PC-9 (cell line): ENCODE data around the gene RASL10B. TPM values are rescaled to one million over a fixed set of nuclear protein-coding genes. Genes with fewer than 3 reads are reported as not detected.
A peak's percentile ranks its signal among the peaks of the same experiment; 100 is the strongest.

Source experiments
- BruUV-seq: library from RNA; stranded (reverse); fragments of 400-500 nt; replicated peaks from 2 replicates; lab custom pipeline; 2021; lab: Mats Ljungman, UMichigan
- CTCF ChIA-PET: fragments of 300-600 bp; sonication (Branson Sonifier 250); formaldehyde crosslinking; loops from one replicate; lab custom pipeline; 2022; ENCODE audit warnings: antibody characterized with exemption; lab: Charles Lee
- POLR2A ChIA-PET: fragments of 300-600 bp; sonication (Branson Sonifier 250); formaldehyde crosslinking; loops from one replicate; lab custom pipeline; 2022; ENCODE audit warnings: antibody characterized with exemption; ENCODE audit not compliant: unreplicated experiment; lab: Charles Lee
- DNase-seq, 2 experiments: peaks; one replicate each; pipeline versions ENCODE4 v3.0.0 to v3.0.0-alpha.2; 2015 to 2022; ENCODE audit warnings: mixed read lengths in 1 of 2
- H2AFZ ChIP-seq: fragments of 200-600 bp; sonication (generic); 2 replicates; pipeline ENCODE4 v1.8.1; 2017; ENCODE audit warnings: antibody characterized with exemption
- H3F3A ChIP-seq: fragments of 200-600 bp; sonication (generic); 2 replicates; pipeline ENCODE4 v1.8.1; 2017; ENCODE audit warnings: antibody characterized with exemption, mild to moderate bottlenecking, low read depth; ENCODE audit not compliant: insufficient read depth
- H3K27ac ChIP-seq: fragments of 200-600 bp; sonication (generic); 2 replicates; pipeline ENCODE4 v1.6.1; 2016; ENCODE audit warnings: mixed run types
- H3K27me3 ChIP-seq: fragments of 200-600 bp; sonication (generic); 2 replicates; pipeline ENCODE4 v1.6.1; 2016; ENCODE audit warnings: low read depth, mixed run types; ENCODE audit not compliant: insufficient read depth
- H3K36me3 ChIP-seq: fragments of 200-600 bp; sonication (generic); 2 replicates; pipeline ENCODE4 v1.6.1; 2016; ENCODE audit warnings: low read depth, mixed run types
- H3K4me1 ChIP-seq: fragments of 200-600 bp; sonication (generic); replicated peaks from 2 replicates; pipeline ENCODE4 v1.6.1; 2016; ENCODE audit warnings: mixed run types; ENCODE audit not compliant: insufficient read depth
- H3K4me2 ChIP-seq: fragments of 200-600 bp; sonication (generic); 2 replicates; pipeline ENCODE4 v1.6.1; 2017; ENCODE audit warnings: mixed run types
- H3K4me3 ChIP-seq: fragments of 200-600 bp; sonication (generic); 2 replicates; pipeline ENCODE4 v1.6.1; 2016; ENCODE audit warnings: mixed run types
- H3K79me2 ChIP-seq: fragments of 200-600 bp; sonication (generic); 2 replicates; pipeline ENCODE4 v1.6.1; 2017; ENCODE audit warnings: low read depth, mixed run types
- H3K9me2 ChIP-seq: fragments of 200-600 bp; sonication (generic); 2 replicates; pipeline ENCODE4 v1.8.1; 2017; ENCODE audit warnings: mild to moderate bottlenecking; ENCODE audit not compliant: insufficient read depth
- H3K9me3 ChIP-seq: fragments of 200-600 bp; sonication (generic); 2 replicates; pipeline ENCODE4 v1.8.1; 2016; ENCODE audit warnings: low read depth; ENCODE audit not compliant: insufficient read depth
- H4K20me1 ChIP-seq: fragments of 200-600 bp; sonication (generic); 2 replicates; pipeline ENCODE4 v1.8.1; 2017; ENCODE audit not compliant: insufficient read depth
- CTCF ChIP-seq: fragments of 200-600 bp; sonication (generic); conservative IDR thresholded peaks from 2 replicates; pipeline ENCODE4 v1.6.1; 2017; ENCODE audit warnings: mixed run types, antibody characterized with exemption, mild to moderate bottlenecking, moderate library complexity
- EZH2 ChIP-seq: fragments of 200-600 bp; sonication (generic); IDR thresholded peaks from 2 replicates; pipeline ENCODE4 v1.8.0; 2017; ENCODE audit warnings: antibody characterized with exemption, low read depth
- intact Hi-C: fragments of 100-400 bp; cut with micrococcal nuclease; formaldehyde crosslinking; loops from one replicate; pipeline ENCODE4 v1.10.0; 2022; ENCODE audit not compliant: unreplicated experiment
- total RNA-seq: library from RNA; stranded (reverse); gene quantifications from 2 replicates; pipeline ENCODE4 v1.2.3, GENCODE V29; 2021

The RASL10B gene
- total RNA-seq, 1 experiment from 2014 or later, result 0.11 TPM

GRCh38 chr17:35788477-35789368, 57.3 kb downstream of the RASL10B start:
- TF ChIP-seq CTCF (no peak), EZH2 (no peak)
- no TSS peak for BruUV-seq
- H3K4me1 ChIP-seq, result peaks cover 66% of the 10 kb centered on the region
- peak in 1 of 2 experiments; percentile 85 for DNase-seq
- no peaks in the 10 kb centered on the region for H4K20me1 ChIP-seq
- no peak overlapping the region; the same call in 1 of the 2 replicates for H3K4me3 ChIP-seq
- CTCF ChIA-PET, result interaction anchor here (1.1 kb wide), 1 partner anchor 25 kb away, joined by 3 read pairs; no protein-coding TSS in a partner anchor
- no peaks in the 10 kb centered on the region for H3K79me2 ChIP-seq
- peak overlapping the region; percentile 66 for H3K4me2 ChIP-seq
- H3K9me2 ChIP-seq, result no peaks in the 10 kb centered on the region
- peak overlapping the region; percentile 80 for H3K27ac ChIP-seq
- intact Hi-C loops, result no loop called here
- no peak overlapping the region for H2AFZ ChIP-seq
- H3F3A ChIP-seq, result peaks cover 43% of the 10 kb centered on the region
- H3K27me3 ChIP-seq, result peaks cover 6% of the 10 kb centered on the region; the same call in 1 of the 2 replicates
- no peaks in the 10 kb centered on the region for H3K9me3 ChIP-seq
- no peaks in the 10 kb centered on the region for H3K36me3 ChIP-seq
- POLR2A ChIA-PET, result interaction anchor here (0.6 kb wide), 2 partner anchors 20 to 170 kb away, joined by 3 to 4 read pairs; partner anchors contain the start of gene TAF15

- Histone ChIP-seq H3K27me3 (peaks cover 26% of the 10 kb centered on the region), H3F3A (peaks cover 39% of the 10 kb centered on the region), H3K4me1 (peaks cover 55% of the 10 kb centered on the region), H3K4me3 (no peak overlapping the region), H3K79me2 (no peaks in the 10 kb centered on the region), H3K9me3 (no peaks in the 10 kb centered on the region), H4K20me1 (no peaks in the 10 kb centered on the region), H3K27ac (no peak overlapping the region), H3K9me2 (no peaks in the 10 kb centered on the region), H2AFZ (no peak overlapping the region), H3K36me3 (no peaks in the 10 kb centered on the region), H3K4me2 (no peak overlapping the region)
- intact Hi-C loops, result no loop called here
- ChIA-PET POLR2A (no interaction called here), CTCF (no interaction called here)
- no TSS peak for BruUV-seq
- TF ChIP-seq EZH2 (no peak), CTCF (no peak)
- DNase-seq, result no peak
Measured at GRCh38 chr17:35790841-35791240, 59.4 kb downstream of the RASL10B start.

GRCh38 chr17:35791681-35792350, 60.4 kb downstream of the RASL10B start:
- CTCF ChIA-PET, result interaction anchor here (0.6 kb wide), 1 partner anchor 11 kb away, joined by 5 read pairs; no protein-coding TSS in a partner anchor
- peaks cover 35% of the 10 kb centered on the region for H3K27me3 ChIP-seq
- peaks cover 39% of the 10 kb centered on the region for H3F3A ChIP-seq
- no peak overlapping the region for H3K27ac ChIP-seq
- no peaks in the 10 kb centered on the region for H4K20me1 ChIP-seq
- no peaks in the 10 kb centered on the region for H3K9me3 ChIP-seq
- POLR2A ChIA-PET, result no interaction called here
- TF ChIP-seq CTCF (no peak), EZH2 (no peak)
- H2AFZ ChIP-seq, result no peak overlapping the region
- no peak overlapping the region for H3K4me2 ChIP-seq
- no peaks in the 10 kb centered on the region for H3K9me2 ChIP-seq
- no peak overlapping the region for H3K4me3 ChIP-seq
- H3K36me3 ChIP-seq, result no peaks in the 10 kb centered on the region
- H3K4me1 ChIP-seq, result peaks cover 46% of the 10 kb centered on the region
- no TSS peak for BruUV-seq
- DNase-seq, result no peak
- intact Hi-C loops, result no loop called here
- no peaks in the 10 kb centered on the region for H3K79me2 ChIP-seq
